Lower leg skin (tissue), 3 donors: ENCODE results near the gene IL1RAPL1.
"Not testable (repeated sequence)": the region's sequence is repeated elsewhere in the genome, so short reads cannot be mapped to it uniquely, and the experiment has no call there.

ENCODE experiments used
- CTCF ChIP-seq, 3 donors: fragments of 450-650 bp; IDR thresholded peaks; one replicate each; pipeline ENCODE4 v1.5.1; 2016; ENCODE audit warnings: antibody characterized with exemption in 3 of 3, mild to moderate bottlenecking in 3 of 3, moderate library complexity in 2 of 3
- POLR2A ChIP-seq, 2 donors: fragments of 450-650 bp; IDR thresholded peaks; one replicate each; pipeline ENCODE4 v1.6.1; 2016 to 2017; ENCODE audit warnings: antibody characterized with exemption in 2 of 2, mild to moderate bottlenecking in 1 of 2, moderate library complexity in 1 of 2

- TF ChIP-seq POLR2A, CTCF (IDR thresholded peaks at IDR 0.05): not testable (repeated sequence)
Measured at GRCh38 chrX:29374765-29375164, 787.5 kb downstream of the IL1RAPL1 start.
